ENCODE results near the gene LDLR. TPM values are rescaled to one million over a fixed set of nuclear protein-coding genes. Genes with fewer than 3 reads are reported as not detected.

Gene LDLR
- total and polyA plus RNA-seq, 2 donors from 2014 or later, result 17.6 to 42.4 TPM

GRCh38 chr19:11078893-11079292 is 10.4 kb upstream of the LDLR start:
- DNase-seq (no peak), FAIRE-seq (no peak)
- no peak overlapping the region for H3K9ac ChIP-seq (ENCODE audit: low read length in 3 of 3)
- no peaks in the 10 kb centered on the region for H3K27me3 ChIP-seq (ENCODE audit: control insufficient read depth, insufficient read depth, low read length)
- no peak for TF ChIP-seq CTCF (IDR thresholded peaks at IDR 0.05; ENCODE audit: borderline replicate concordance, extremely low read depth, insufficient read depth)
- no peak overlapping the region for H3K27ac ChIP-seq (ENCODE audit: low read depth in 2 of 2, low read length in 2 of 2)
- no peak overlapping the region for H3K4me3 ChIP-seq (ENCODE audit: low read length in 3 of 3)
- intact Hi-C loops (cut with DNase I), result no loop called here
- H3K4me1 ChIP-seq (ENCODE audit: control insufficient read depth in 2 of 3, insufficient read depth in 2 of 3, low read depth in 1 of 3, low read length in 3 of 3), result no peaks in the 10 kb centered on the region
- H3K9me3 ChIP-seq (ENCODE audit: control insufficient read depth in 2 of 3, insufficient read depth in 1 of 3, low read length in 3 of 3), result no peaks in the 10 kb centered on the region
- no peaks in the 10 kb centered on the region for H3K36me3 ChIP-seq (ENCODE audit: control insufficient read depth in 2 of 3, insufficient read depth in 3 of 3, low read length in 3 of 3)

GRCh38 chr19:11079999-11080398 is 9.3 kb upstream of the LDLR start:
- no peak overlapping the region for H3K9ac ChIP-seq (ENCODE audit: low read length in 3 of 3)
- no peak for TF ChIP-seq CTCF (IDR thresholded peaks at IDR 0.05; ENCODE audit: borderline replicate concordance, extremely low read depth, insufficient read depth)
- no peak for FAIRE-seq
- no peaks in the 10 kb centered on the region for H3K9me3 ChIP-seq (ENCODE audit: control insufficient read depth in 2 of 3, insufficient read depth in 1 of 3, low read length in 3 of 3)
- H3K27me3 ChIP-seq (ENCODE audit: control insufficient read depth, insufficient read depth, low read length), result no peaks in the 10 kb centered on the region
- no peak overlapping the region for H3K4me3 ChIP-seq (ENCODE audit: low read length in 3 of 3)
- intact Hi-C loops (cut with DNase I), result no loop called here
- no peaks in the 10 kb centered on the region for H3K4me1 ChIP-seq (ENCODE audit: control insufficient read depth in 2 of 3, insufficient read depth in 2 of 3, low read depth in 1 of 3, low read length in 3 of 3)
- no peak for DNase-seq
- no peak overlapping the region for H3K27ac ChIP-seq (ENCODE audit: low read depth in 2 of 2, low read length in 2 of 2)
- H3K36me3 ChIP-seq (ENCODE audit: control insufficient read depth in 2 of 3, insufficient read depth in 3 of 3, low read length in 3 of 3), result no peaks in the 10 kb centered on the region

- Histone ChIP-seq H3K27ac (ENCODE audit: low read depth in 2 of 2, low read length in 2 of 2) (peak overlapping the region; percentile 89 to 94), H3K9me3 (ENCODE audit: control insufficient read depth in 2 of 3, insufficient read depth in 1 of 3, low read length in 3 of 3) (no peaks in the 10 kb centered on the region), H3K4me3 (ENCODE audit: low read length in 3 of 3) (no peak overlapping the region), H3K36me3 (ENCODE audit: control insufficient read depth in 2 of 3, insufficient read depth in 3 of 3, low read length in 3 of 3) (no peaks in the 10 kb centered on the region), H3K9ac (ENCODE audit: low read length in 3 of 3) (no peak overlapping the region), H3K27me3 (ENCODE audit: control insufficient read depth, insufficient read depth, low read length) (no peaks in the 10 kb centered on the region), H3K4me1 (ENCODE audit: control insufficient read depth in 2 of 3, insufficient read depth in 2 of 3, low read depth in 1 of 3, low read length in 3 of 3) (peaks cover 5 to 19% (median 7%) of the 10 kb centered on the region in 3 donors)
- intact Hi-C loops (cut with DNase I), result no loop called here
- no peak for DNase-seq
- no peak for TF ChIP-seq CTCF (IDR thresholded peaks at IDR 0.05; ENCODE audit: borderline replicate concordance, extremely low read depth, insufficient read depth)
- FAIRE-seq, result no peak
Observed at GRCh38 chr19:11087870-11088505, 1.3 kb upstream of the LDLR start.
